A549 (cell line): ENCODE measurements around the gene DRAM2. TPM values are rescaled to one million over a fixed set of nuclear protein-coding genes. Genes with fewer than 3 reads are reported as not detected.

Source experiments
- ATAC-seq, 2 experiments: fragments of 200-7000 bp in 1 of 2; fragments of >200 bp in 1 of 2; cut with Nextera tagmentation in 1 of 2; cut with Tn5 transposase in 1 of 2; 3 replicates each; pipeline versions ENCODE4 v1.8.0 to v1.9.1; 2018 to 2020; ENCODE audit warnings: mild to moderate bottlenecking in 1 of 2, moderate library complexity in 1 of 2
- CTCF ChIA-PET: fragments of 300-600 bp; sonication (Branson Sonifier 250); formaldehyde crosslinking; extraction: SDS; loops from one replicate; lab custom pipeline; 2021; ENCODE audit warnings: antibody characterized with exemption, inconsistent platforms; lab: Yijun Ruan, JAX
- POLR2A ChIA-PET: fragments of 350-600 bp; formaldehyde crosslinking; extraction: SDS; loops from one replicate; lab custom pipeline; 2021; ENCODE audit warnings: antibody characterized with exemption, inconsistent platforms; lab: Yijun Ruan, JAX
- DNase-seq, 2 experiments: peaks; one replicate each; pipeline versions ENCODE4 v3.0.0 to v3.0.0-alpha.2; 2011 to 2016; ENCODE audit warnings: low read depth in 1 of 2, low spot score in 1 of 2
- FAIRE-seq: peaks from 2 replicates; lab custom pipeline; 2011; peaks lifted over from hg19 to GRCh38; lab: Jason Lieb, UNC
- H3K27ac ChIP-seq, 2 experiments: fragments of >200 bp; sonication (Bioruptor Twin); formaldehyde crosslinking; 3 replicates each; pipeline ENCODE4 v1.5.1; 2016 to 2017
- H3K4me1 ChIP-seq: fragments of >200 bp; sonication (Bioruptor Twin); formaldehyde crosslinking; 3 replicates; pipeline ENCODE4 v1.6.1; 2016
- H3K4me2 ChIP-seq: fragments of >200 bp; sonication (Bioruptor Twin); formaldehyde crosslinking; 3 replicates; pipeline ENCODE4 v1.6.1; 2016
- H3K4me3 ChIP-seq: fragments of >200 bp; sonication (Bioruptor Twin); formaldehyde crosslinking; 3 replicates; pipeline ENCODE4 v1.5.1; 2016
- H3K9me3 ChIP-seq: fragments of >200 bp; sonication (Bioruptor Twin); formaldehyde crosslinking; 3 replicates; pipeline ENCODE4 v1.6.1; 2016
- EHF ChIP-seq: fragments of 250-450 bp; sonication (Bioruptor Pico); IDR thresholded peaks from 2 replicates; pipeline ENCODE4 v1.5.0; 2020; ENCODE audit warnings: mild to moderate bottlenecking
- FOSL2 ChIP-seq, 2 experiments: fragments of 450-650 bp in 1 of 2; fragments of >200 bp in 1 of 2; sonication (Bioruptor Twin) in 1 of 2; formaldehyde crosslinking; IDR thresholded peaks; 2 replicates each; pipeline versions ENCODE4 v1.5.0 to v1.6.1; 2016 to 2020; ENCODE audit warnings: mild to moderate bottlenecking in 1 of 2, moderate library complexity in 1 of 2
- FOXS1 ChIP-seq: fragments of 250-450 bp; sonication (Bioruptor Pico); IDR thresholded peaks from 2 replicates; pipeline ENCODE4 v1.5.0; 2020; ENCODE audit warnings: mild to moderate bottlenecking, moderate library complexity
- HDAC2 ChIP-seq: fragments of 200-600 bp; sonication (generic); IDR thresholded peaks from 2 replicates; pipeline ENCODE4 v1.6.1; 2016
- HOXA7 ChIP-seq: fragments of 250-450 bp; sonication (Bioruptor Pico); IDR thresholded peaks from 2 replicates; pipeline ENCODE4 v1.5.0; 2020; ENCODE audit warnings: mild to moderate bottlenecking, moderate library complexity
- HOXB13 ChIP-seq: fragments of 250-450 bp; sonication (Bioruptor Pico); IDR thresholded peaks from 2 replicates; pipeline ENCODE4 v1.5.0; 2020; ENCODE audit warnings: low read depth, mild to moderate bottlenecking, moderate library complexity
- HOXB5 ChIP-seq: fragments of 250-450 bp; sonication (Bioruptor Pico); IDR thresholded peaks from 2 replicates; pipeline ENCODE4 v1.5.0; 2020; ENCODE audit warnings: mild to moderate bottlenecking, moderate library complexity
- MAFK ChIP-seq: fragments of 450-650 bp; IDR thresholded peaks from 2 replicates; pipeline ENCODE4 v1.6.1; 2014; ENCODE audit not compliant: partially characterized antibody
- NFE2L2 ChIP-seq: fragments of 150-350 bp; conservative IDR thresholded peaks from 2 replicates; pipeline ENCODE4 v1.6.1; 2014; ENCODE audit warnings: low read length
- RARB ChIP-seq: fragments of 250-450 bp; sonication (Bioruptor Pico); IDR thresholded peaks from 2 replicates; pipeline ENCODE4 v1.8.0; 2021; ENCODE audit warnings: mild to moderate bottlenecking, moderate library complexity
- RCOR1 ChIP-seq: fragments of 150-350 bp; IDR thresholded peaks from 2 replicates; pipeline ENCODE4 v1.6.1; 2014; ENCODE audit warnings: antibody characterized with exemption, low read length, low read depth
- RFX5 ChIP-seq: fragments of 450-650 bp; IDR thresholded peaks from 2 replicates; pipeline ENCODE4 v1.7.1; 2014; ENCODE audit warnings: antibody characterized with exemption, mild to moderate bottlenecking, moderate library complexity
- TFCP2L1 ChIP-seq: fragments of 250-450 bp; sonication (Bioruptor Pico); IDR thresholded peaks from 2 replicates; pipeline ENCODE4 v1.5.0; 2021; ENCODE audit warnings: mild to moderate bottlenecking
- ZC3H11A ChIP-seq: fragments of 450-650 bp; IDR thresholded peaks from 2 replicates; pipeline ENCODE4 v1.6.1; 2014; ENCODE audit warnings: antibody characterized with exemption, mild to moderate bottlenecking
- ZFP36 ChIP-seq: fragments of 450-650 bp; IDR thresholded peaks from 2 replicates; pipeline ENCODE4 v1.6.1; 2014; ENCODE audit warnings: borderline replicate concordance; ENCODE audit not compliant: partially characterized antibody
- ZNF302 ChIP-seq: fragments of 250-450 bp; sonication (Bioruptor Pico); IDR thresholded peaks from 2 replicates; pipeline ENCODE4 v1.9.0; 2021; ENCODE audit warnings: inconsistent platforms, mild to moderate bottlenecking, moderate library complexity
- ZSCAN20 ChIP-seq: fragments of 250-450 bp; sonication (Bioruptor Pico); IDR thresholded peaks from 2 replicates; pipeline ENCODE4 v1.8.0; 2022; ENCODE audit warnings: mild to moderate bottlenecking, moderate library complexity
- WGBS: methylation state at CpG from one replicate; pipeline ENCODE4 v1.1.6; 2017; ENCODE audit errors: missing lambda C conversion rate; 5-methylcytosine and 5-hydroxymethylcytosine counted together
- polyA plus RNA-seq, 4 experiments: library from polyadenylated mRNA; depleted of rRNA in 3 of 4; stranded (reverse); fragments of >200 nt; fragmentation: RNase III in 1 of 4; extraction: RNeasy Plus Mini Kit Qiagen cat#74134 plus additional on column Dnase treatment in 1 of 4; gene quantifications; 2 replicates in 3 of 4; 3 replicates in 1 of 4; pipeline ENCODE4 v1.2.3, GENCODE V29; 2011 to 2017
- TF ChIP-seq, protein P1 (sequence below): fragments of 200-600 bp; sonication (generic); IDR thresholded peaks from 2 replicates; pipeline ENCODE4 v1.6.1; 2016; ENCODE audit warnings: antibody characterized with exemption, mild to moderate bottlenecking, moderate library complexity
- TF ChIP-seq, protein P2 (sequence below): fragments of >200 bp; sonication (Bioruptor Twin); formaldehyde crosslinking; IDR thresholded peaks from 3 replicates; pipeline ENCODE4 v1.6.1; 2016
- TF ChIP-seq, protein P3 (sequence below): IDR thresholded peaks from 2 replicates; pipeline ENCODE4 v1.6.1; 2012; ENCODE audit warnings: low read depth, borderline replicate concordance

The DRAM2 gene
- polyA plus RNA-seq, 2 of the 4 experiments (the other 2 are of a cell fraction) = 17.9 to 69.5 TPM

DNA sequence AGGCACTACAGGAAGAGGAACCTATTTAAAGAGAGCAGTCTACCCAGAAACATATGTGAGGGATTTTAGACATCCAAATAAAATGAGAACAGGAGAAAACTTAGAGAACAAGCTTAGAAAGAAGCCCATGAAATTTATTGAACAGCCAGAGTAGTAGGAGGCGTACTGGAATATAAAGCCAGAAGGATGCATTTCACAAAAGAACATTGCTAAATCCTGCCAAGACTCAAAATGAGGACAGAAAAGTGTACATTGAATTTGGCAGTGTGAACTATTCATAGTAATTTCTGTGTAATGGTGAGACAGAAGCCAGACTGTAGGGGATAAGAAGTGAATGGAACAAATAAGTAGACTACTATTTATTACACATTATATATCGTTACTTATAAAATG is 22.6 kb upstream of the DRAM2 start (continued):
- TF ChIP-seq, protein P1, sequence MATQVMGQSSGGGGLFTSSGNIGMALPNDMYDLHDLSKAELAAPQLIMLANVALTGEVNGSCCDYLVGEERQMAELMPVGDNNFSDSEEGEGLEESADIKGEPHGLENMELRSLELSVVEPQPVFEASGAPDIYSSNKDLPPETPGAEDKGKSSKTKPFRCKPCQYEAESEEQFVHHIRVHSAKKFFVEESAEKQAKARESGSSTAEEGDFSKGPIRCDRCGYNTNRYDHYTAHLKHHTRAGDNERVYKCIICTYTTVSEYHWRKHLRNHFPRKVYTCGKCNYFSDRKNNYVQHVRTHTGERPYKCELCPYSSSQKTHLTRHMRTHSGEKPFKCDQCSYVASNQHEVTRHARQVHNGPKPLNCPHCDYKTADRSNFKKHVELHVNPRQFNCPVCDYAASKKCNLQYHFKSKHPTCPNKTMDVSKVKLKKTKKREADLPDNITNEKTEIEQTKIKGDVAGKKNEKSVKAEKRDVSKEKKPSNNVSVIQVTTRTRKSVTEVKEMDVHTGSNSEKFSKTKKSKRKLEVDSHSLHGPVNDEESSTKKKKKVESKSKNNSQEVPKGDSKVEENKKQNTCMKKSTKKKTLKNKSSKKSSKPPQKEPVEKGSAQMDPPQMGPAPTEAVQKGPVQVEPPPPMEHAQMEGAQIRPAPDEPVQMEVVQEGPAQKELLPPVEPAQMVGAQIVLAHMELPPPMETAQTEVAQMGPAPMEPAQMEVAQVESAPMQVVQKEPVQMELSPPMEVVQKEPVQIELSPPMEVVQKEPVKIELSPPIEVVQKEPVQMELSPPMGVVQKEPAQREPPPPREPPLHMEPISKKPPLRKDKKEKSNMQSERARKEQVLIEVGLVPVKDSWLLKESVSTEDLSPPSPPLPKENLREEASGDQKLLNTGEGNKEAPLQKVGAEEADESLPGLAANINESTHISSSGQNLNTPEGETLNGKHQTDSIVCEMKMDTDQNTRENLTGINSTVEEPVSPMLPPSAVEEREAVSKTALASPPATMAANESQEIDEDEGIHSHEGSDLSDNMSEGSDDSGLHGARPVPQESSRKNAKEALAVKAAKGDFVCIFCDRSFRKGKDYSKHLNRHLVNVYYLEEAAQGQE = no peak
- TF ChIP-seq MAFK (no peak), NFE2L2 (no peak), RARB (CRISPR knock-in tag) (no peak)
- TF ChIP-seq, all 56 proteins: peak for 0

DNA sequence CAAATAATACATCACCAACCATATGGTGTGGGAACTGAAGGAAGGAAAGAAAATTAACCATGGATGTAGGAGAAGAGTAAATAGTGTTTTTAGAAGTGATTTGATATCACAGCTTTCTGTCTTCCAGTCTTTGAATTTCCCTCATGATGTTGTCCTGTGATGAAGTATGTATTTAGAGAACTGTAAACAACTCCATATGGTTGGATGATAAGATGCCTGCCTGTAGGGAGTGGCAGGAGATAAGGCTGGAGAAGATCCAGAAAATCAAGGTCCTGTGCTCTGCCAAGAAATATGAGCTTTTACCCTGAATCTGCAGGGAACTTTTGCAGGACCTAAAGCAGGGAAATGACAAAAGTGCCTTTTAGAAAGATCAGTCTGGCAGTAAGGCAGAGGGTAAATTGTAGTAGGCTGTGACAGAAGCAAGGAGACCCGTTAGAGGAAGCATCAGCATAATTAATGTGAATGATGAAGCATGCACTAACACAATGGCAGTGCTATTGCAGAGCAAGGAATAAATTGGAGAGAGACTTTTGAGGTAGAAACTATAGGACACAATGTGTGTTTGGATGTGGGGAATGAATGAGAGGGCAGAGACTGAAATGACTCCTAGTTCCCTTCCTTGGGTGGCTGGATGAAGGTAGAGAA is 22.1 kb upstream of the DRAM2 start:
- TF ChIP-seq EHF (CRISPR knock-in tag) (no peak), HDAC2 (no peak), RARB (CRISPR knock-in tag) (no peak), HOXB13 (CRISPR knock-in tag) (no peak)
- TF ChIP-seq, protein P2, sequence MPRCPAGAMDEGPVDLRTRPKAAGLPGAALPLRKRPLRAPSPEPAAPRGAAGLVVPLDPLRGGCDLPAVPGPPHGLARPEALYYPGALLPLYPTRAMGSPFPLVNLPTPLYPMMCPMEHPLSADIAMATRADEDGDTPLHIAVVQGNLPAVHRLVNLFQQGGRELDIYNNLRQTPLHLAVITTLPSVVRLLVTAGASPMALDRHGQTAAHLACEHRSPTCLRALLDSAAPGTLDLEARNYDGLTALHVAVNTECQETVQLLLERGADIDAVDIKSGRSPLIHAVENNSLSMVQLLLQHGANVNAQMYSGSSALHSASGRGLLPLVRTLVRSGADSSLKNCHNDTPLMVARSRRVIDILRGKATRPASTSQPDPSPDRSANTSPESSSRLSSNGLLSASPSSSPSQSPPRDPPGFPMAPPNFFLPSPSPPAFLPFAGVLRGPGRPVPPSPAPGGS = no peak
- ChIA-PET POLR2A (no interaction called here), CTCF (interaction anchor here (1.3 kb wide), 1 partner anchor 61 kb away, joined by 4 read pairs; no protein-coding TSS in a partner anchor)
- 95% methylated on average over 1 of the region's 1 CpG for WGBS
- H3K4me3 ChIP-seq = no peak overlapping the region
- H3K4me2 ChIP-seq = no peak overlapping the region
- FAIRE-seq (no peak), DNase-seq (no peak), ATAC-seq (no peak)
- no peak overlapping the region for H3K27ac ChIP-seq
- H3K9me3 ChIP-seq = no peaks in the 10 kb centered on the region
- H3K4me1 ChIP-seq = no peaks in the 10 kb centered on the region

DNA sequence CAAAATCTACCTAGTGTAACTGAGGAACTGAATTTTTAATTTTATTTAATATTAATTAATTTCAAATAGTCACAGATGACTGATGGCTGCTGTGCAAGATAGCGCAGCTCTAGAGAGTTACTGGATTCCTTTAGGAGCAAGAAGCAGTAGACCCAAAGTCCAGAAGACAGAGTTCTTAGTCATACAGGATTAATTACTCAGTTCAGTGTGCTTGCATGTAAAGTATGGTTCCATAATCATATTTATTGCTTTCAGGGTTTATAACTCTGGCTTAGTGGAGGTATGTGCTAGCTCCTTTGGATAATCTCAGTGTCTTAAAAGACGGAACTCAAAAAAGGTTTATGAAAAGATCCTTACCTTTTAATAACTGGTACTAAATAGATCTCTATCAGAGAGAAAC is 17.5 kb upstream of the DRAM2 start:
- 96% methylated on average over 2 of the region's 2 CpGs for WGBS
- Histone ChIP-seq H3K27ac (no peak overlapping the region), H3K4me3 (no peak overlapping the region), H3K4me2 (no peak overlapping the region), H3K9me3 (no peaks in the 10 kb centered on the region), H3K4me1 (no peaks in the 10 kb centered on the region)
- FAIRE-seq = no peak
- ChIA-PET POLR2A (no interaction called here), CTCF (no interaction called here)
- ATAC-seq = no peak
- TF ChIP-seq NFE2L2 (no peak), TFCP2L1 (no peak), RFX5 (no peak), FOSL2 (IDR thresholded peaks at IDR 0.05) (no peak), FOSL2 (CRISPR knock-in tag; IDR thresholded peaks at IDR 0.05) (no peak), HOXA7 (no peak), RARB (CRISPR knock-in tag) (no peak), HOXB5 (CRISPR knock-in tag) (no peak), FOXS1 (CRISPR knock-in tag) (no peak), ZSCAN20 (no peak), ZNF302 (CRISPR knock-in tag) (no peak), ZFP36 (no peak), ZC3H11A (no peak), RCOR1 (no peak)
- TF ChIP-seq, protein P3, sequence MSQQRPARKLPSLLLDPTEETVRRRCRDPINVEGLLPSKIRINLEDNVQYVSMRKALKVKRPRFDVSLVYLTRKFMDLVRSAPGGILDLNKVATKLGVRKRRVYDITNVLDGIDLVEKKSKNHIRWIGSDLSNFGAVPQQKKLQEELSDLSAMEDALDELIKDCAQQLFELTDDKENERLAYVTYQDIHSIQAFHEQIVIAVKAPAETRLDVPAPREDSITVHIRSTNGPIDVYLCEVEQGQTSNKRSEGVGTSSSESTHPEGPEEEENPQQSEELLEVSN = no peak
- TF ChIP-seq, protein P2 = no peak
- no peak for DNase-seq
